GM18858 (cell line): ENCODE measurements around the gene ITGA7.

Experiments
- ATAC-seq: cut with Tn5 transposase; IDR thresholded peaks from one replicate; pipeline ENCODE4 v1.9.1; 2021; ENCODE audit not compliant: unreplicated experiment

ITGA7 gene

DNA sequence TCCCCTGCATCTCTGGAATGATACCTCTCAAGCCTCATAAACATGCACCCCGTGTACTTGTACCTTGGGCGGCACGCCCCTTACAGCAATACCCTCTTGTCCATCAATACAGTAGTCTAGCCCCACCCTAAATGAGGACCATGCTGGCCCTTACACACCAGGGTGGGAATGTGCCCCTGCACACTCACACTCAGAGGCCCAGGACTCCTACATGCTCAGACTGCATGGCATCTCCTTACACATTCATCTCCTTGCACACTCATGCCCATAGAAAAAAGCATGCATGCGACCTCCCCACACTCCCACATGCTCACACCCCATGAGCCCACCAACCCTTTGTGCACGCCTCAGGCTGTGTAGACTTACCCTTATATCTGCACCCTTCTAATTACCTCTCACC lies 22.0 kb downstream of the ITGA7 start:
- no peak for ATAC-seq

DNA sequence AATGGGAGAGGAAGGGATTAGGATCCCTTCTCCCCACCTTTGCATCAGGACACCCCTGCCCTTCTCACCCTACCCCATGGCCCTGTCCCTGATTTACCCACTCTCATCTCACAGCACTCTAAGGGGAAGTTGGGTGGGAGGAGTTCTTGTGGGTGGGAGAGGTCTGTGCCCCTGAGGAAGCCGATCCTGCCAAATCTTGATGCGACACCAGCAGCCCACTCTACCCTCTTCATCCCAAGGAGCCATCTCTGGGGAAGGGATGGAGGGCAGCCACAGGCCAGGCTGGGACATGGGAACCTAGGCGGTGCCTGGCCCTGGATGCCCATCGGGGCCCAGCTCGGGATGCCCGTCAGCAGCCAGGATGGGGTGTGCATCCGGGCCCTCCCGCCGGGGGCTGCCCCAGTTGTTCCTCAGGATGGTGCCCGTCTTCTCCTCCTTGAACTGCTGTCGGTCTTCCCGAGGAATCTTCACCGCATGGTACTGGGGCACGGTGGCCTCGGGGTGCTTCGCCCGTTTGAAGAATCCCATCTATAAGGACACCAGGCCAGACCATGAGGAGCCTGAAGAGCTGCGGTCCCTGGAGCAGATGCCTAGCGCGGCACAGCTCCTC lies 22.8 kb downstream of the ITGA7 start:
- no peak for ATAC-seq

DNA sequence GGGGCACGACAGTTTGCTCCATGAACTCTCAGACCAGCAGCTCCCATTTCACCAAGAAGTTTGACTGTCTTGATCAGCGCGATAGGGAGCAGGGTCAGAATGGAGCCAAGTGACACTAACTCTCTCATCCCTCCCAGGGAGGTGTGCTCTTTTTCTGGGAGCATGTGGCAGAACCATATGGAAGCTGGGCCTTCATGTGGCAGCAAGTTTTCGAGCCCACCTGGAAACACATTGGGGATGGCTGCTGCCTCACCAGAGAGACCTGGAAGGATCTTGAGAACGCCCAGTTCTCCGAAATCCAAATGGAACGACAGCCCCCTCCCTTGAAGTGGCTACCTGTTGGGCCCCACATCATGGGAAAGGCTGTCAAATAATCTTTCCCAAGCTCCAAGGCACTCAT lies 24.0 kb downstream of the ITGA7 start:
- ATAC-seq, result no peak

DNA sequence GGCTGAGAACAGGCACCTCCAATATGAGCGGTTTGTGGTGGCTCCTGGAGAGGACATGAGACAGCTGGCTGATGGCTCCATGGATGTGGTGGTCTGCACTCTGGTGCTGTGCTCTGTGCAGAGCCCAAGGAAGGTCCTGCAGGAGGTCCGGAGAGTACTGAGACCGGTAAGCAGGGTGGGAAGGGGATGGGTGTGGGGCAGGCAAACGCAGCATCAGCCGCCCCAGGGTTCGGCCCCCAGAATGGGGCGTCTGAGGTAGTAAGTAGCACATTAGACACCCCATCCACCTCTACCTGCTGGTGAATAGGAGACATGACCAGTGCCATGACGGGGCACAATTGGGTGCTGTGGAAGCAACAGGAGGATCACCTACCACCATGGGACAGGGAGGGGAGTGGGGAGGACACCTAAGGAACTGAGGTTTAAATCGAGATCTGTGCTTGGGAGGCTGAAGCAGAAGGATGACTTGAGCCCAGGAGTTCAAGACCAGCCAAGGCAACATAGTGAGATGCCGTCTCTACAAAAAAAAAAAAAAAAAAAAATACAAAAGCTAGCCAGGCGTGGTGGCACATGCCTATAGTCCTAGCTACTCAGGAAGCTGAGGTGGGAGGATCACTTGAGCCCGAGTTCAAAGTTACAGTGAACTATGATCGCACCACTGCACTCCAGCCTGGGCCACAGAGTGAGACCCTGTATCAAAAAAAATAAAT lies 25.5 kb downstream of the ITGA7 start:
- ATAC-seq, result no peak

DNA sequence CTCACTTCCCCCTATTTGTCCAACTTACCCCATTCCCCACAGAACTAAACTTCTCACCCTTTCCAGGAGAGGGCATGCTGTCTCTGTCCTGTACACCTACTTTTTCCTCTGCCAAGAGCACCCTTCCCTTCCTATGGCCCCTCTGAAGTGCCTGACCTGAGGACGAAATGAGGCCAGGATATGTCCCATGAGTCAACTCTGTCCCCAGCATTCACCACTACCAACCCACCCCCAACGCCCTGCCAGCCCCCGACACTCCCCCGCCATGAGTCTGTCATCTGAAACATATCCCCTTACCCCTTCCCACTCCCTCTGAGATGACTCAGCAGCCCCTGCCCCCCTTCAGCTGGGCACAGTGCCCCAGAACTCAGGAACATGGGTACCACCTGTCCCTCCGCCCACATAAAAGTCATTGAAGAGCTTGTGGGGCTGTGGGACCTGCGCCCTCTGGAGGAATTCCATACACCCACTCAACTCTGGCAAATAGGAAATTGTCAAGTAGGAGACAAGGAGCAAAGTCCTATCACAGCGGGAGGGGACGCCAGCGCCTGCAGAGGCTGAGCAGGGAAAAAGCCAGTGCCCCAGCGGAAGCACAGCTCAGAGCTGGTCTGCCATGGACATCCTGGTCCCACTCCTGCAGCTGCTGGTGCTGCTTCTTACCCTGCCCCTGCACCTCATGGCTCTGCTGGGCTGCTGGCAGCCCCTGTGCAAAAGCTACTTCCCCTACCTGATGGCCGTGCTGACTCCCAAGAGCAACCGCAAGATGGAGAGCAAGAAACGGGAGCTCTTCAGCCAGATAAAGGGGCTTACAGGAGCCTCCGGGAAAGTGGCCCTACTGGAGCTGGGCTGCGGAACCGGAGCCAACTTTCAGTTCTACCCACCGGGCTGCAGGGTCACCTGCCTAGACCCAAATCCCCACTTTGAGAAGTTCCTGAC lies 26.3 kb downstream of the ITGA7 start:
- ATAC-seq, result no peak

DNA sequence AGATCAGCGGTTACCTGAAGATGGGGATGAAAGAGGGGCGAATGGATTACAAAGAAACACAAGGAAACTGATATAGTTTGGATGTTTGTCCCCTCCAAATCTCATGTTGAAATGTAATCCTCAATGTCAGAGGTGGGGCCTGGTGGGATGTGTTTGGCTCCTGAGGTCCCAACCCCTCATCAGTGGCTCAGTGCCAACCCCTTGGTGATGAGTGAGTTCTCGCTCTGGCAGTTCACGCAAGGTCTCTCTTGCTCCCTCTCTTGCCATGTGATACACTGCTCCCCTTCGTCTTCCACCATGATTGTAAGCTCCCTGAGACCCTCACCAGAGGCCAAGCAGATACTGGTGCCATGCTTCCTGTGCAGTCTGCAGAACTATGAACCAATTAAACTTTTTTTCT lies 28.0 kb downstream of the ITGA7 start:
- no peak for ATAC-seq

DNA sequence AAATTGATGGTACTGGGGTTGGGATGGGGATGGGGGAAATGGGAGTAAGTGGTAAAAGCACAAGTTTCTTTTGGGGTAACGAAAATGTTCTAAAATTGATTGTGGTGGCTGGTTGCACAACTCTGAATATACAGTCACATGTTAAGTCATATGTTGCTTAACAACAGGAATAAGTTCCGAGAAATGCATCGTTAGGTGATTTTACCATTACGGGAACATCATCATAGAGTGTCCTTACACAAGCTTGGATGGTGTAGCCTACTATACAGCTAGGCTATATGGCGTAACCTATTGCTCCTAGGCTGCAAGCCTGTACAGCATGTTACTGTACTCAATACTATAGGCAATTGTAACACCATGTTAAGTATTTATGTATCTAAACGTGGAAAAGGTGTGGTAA lies 31.0 kb downstream of the ITGA7 start:
- ATAC-seq, result no peak

DNA sequence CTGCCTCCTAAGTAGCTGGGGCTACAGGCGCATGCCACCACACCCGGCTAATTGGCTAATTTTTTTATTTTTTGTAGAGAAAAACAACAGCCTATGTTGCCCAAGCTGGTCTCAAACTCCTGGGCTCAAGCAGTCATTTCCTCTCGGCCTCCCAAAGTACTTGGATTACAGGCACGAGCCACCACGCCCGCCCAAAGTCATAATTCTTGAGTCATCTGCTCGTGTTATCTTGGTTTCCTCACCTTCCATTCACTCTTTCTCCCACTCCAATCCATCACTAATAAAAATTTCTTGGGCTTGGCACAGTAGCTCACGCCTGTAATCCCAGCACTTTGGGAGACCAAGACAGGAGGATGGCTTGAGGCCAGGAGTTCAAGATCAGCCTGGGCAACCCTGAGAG lies 32.0 kb downstream of the ITGA7 start:
- ATAC-seq, result no peak

DNA sequence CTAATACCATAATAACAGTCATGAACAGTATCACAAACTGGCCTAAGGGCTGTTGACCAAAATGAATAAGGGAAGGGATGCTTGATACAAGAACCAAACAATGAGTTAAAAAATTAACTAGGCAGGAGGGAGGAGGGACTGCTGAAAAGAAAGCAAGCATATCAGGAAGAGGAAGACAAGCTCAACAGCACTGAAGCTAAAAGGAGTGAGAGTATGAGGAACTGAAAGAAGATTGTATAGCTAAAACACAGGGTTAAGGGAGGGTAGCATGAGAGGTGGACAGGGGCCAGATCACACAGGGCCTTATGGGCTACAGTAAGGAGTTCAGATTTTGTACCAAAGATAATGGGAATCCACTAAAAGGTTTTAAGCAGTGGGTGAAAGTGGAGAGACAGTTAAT lies 34.1 kb downstream of the ITGA7 start:
- ATAC-seq, result peak; percentile 99

DNA sequence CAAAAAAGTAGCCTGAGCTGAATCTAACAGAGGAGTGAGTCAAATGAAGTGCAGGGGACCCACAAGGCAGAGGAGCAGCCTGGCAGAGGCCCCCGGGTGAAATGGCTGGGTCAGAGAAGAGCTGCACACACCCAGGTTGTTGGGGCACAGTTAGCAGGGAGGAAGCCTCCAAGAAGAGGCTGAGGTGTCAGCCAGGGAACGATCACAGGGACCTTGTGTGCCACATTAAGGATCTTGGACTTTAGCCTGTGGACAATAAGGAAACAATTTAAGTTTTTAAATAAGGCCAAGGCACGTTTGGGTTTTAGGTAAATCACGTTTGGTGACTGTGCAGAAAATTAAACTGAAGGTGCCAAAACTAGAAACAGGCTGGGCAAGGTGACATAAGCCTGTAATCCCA lies 36.0 kb downstream of the ITGA7 start:
- no peak for ATAC-seq

DNA sequence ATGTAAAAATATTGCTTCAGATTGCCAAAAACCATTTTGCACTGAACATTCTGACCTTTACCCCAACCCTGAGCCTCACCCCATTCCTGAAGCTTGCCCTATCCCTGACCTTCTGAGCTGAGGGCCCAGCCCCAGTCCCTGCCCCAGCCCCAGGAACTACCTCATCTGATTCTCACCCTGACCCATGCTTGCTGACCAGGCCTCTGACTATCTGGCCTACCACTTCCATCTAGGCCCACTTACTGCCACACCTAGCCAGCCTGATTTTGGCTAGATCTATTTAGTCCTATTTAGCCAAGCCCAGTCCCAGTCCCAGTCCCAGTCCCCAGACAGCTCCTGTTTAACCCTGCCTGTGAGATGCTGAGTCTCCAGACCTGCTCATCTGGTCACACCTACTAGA lies 37.4 kb downstream of the ITGA7 start:
- ATAC-seq, result no peak

DNA sequence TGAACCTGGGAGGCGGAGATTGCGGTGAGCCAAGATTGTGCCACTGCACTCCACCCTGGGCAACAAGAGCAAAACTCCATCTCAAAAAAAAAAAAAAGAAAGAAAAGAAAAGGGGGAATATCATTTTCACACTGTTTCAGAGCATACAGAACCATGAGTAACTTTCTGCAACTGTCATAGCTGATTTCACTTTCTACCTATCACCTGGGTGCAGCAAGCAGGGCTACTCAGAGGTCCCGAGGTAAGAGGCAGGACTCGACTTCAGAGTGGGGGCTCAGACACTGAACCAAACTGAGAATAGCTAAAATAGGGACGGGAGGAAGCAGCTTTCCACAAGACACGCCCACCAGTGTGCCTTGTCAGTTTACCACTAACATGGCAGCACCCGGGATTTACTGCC lies 41.2 kb downstream of the ITGA7 start:
- ATAC-seq, result no peak

DNA sequence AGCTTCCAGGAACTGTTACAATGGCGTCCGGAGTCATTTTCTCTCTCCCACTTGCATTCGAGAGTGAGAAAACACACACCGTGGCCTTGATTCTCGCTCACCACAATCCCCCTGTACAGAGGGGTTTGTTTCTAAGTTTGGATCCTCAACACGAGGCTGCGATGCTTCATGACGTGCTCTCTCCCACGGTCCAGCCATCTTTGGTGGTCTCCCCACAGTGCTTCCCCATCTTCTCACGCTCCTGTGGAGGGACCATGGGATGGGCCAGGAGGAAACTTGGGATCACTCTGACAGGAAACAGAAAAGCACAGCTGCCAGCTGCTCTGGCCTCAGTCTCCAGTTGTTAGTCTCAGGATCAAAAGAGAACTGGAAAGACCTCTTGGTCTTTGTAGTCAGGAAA lies 42.9 kb downstream of the ITGA7 start:
- ATAC-seq, result no peak

DNA sequence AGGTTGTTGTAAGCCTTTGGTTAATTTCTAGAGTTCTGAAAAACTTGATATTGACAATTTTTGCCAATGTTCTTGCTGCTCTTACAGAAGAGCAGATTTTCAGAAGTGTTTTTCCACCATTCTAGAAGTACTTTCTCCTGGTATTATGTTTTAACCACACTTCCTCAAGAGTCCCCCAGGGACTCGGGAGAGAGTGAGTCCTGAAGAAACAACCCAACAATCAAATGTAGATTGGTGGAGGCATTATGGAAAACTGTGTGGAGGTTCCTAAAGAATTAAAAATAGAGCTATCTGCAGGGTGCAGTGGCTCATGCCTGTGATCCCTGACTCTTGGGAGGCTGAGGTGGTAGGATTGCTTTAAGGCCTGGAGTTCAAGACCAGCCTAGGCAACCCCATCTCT lies 44.3 kb downstream of the ITGA7 start:
- no peak for ATAC-seq

DNA sequence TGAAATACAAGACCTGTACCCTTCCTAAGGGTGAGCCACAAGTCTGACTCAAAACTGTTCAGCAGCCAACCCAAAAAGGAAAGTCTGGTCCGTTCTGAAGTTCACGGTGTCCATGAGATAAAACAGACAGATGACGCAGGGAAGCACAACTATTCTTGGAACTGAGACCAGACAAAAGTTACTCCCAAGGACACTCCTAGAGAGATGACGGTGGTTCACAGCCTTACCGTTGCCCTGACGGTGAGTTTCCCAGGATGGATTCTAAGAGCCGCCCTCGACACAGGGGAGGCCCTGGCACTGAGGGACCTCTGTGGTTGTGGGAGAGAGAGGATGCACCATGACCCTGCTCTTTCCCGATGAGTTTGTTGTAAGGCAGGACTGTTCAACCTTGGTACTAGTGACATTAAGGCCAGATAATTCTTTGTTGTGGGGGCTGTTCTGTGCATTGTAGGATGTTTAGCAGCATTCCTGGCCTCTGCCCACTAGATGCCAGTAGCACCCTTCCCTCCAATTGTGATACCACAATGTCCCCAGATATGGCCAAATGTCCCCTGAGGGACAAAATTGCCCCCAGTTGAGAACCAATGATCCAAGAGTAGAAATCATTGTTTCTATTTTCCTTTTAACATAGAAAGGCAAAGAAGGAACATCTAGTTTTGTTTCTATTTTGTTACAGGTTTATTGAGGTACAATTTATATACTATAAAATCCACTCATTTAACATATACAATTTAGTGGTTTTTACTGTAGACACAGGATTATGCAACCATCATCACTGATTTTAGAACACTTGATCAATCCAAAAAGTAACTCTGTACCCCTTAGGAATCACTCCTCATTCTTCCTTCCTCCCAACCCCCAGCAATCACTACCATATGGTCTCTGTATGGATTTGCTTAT lies 48.0 kb downstream of the ITGA7 start:
- ATAC-seq, result no peak

DNA sequence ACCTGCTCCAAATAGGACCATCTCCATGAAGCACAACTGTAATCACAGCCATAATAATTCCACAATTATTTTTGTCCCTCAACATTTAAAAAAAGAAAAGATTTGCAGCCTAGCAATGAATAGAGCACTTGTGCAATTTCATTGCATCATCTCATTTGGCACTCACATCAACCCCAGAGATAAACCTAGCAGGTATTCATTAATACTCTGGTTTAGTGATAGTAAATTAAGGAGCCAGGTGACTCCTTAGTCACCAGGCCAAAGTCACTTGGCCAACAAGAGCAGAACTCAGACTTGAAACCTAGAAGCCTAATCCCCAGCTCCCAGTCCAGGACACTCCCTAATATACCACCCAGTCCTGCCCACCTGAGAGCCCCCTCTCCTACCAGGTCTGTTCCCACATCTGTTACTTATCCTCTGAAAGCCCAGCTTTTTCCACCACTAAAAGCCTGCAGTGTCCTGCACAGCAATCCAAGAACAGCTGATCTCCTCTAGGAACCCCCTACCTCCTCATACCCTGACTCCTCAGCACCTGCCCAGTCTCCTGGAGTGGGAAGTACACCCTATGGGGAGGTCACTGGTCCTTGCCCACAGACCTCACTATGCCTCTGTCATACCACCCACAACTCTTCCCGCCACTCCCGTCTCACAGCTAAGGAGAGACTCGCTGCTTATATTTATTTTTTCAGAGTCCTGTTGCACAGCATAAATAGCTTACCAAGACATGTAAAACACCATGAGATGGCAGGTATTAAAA lies 48.9 kb downstream of the ITGA7 start:
- no peak for ATAC-seq

DNA sequence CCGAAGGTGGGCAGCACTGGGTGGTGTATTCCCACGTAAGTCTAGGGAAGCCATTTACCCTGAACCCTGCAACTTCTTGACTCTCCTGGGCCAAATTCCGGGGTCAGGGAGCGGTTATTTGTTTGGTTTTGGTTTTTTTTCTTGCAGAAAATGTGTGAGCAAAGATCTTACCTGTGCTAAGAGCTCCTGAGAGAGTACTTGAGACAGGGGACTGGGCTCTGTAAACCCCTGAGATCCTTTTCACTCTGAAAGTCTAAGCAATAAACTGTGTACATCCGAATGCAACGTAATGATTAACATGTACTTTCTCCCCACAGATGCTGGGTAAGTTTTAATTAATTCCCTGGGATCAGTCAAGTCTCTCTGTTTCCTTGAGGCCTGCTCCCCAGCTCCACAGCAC lies 49.5 kb downstream of the ITGA7 start:
- ATAC-seq, result no peak

DNA sequence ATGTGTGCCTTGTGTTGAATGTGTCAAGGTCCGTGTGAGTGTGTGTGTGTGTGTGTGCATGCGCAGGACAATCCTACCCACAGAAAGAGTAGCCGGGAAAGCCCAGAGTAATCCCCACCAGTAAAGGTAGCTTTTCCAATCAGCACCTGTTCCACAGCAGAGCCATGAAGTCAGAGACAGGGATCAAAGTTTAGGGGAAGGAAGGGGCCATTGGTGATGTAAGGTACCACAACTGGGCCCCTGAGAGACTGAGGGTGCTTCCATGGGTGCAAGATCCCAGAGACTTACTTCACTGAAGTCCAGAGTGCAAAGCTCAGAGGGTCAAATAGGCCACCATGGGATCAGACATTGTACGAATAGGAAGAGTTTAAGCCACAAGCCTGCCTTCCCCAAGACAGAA lies 50.5 kb downstream of the ITGA7 start:
- no peak for ATAC-seq

DNA sequence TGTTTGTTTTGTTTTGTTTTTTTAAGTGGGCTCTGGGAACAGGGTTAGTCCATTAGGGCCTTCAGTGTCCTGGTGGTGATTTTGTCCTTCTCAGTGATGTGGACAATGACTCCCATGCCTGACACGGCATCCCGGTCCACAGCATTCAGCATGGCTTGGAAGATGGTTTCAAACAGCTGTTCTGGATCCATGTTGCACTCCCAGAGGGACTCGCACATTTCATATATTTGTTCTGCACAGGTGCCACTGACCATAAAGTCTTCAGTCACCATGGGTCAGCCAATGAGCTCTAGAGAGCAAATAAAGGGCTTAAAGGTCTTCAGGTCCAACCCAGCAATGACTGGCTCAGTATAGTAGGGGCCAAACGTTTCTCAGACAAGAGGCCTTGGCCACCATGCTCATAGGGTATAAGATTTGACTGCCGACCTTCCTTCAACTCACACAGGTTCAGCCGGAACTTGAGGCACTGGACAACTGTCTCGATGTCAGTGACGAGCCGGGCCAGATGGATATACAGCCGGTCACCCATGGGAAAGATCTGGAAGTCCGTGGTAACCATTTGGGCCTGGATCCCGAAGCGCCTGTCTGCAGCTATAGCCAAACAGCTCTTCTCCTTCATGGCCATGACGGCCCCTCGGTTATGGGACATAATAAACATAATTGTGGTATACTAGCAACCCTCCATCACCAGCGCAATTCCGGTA lies 53.0 kb downstream of the ITGA7 start:
- no peak for ATAC-seq

DNA sequence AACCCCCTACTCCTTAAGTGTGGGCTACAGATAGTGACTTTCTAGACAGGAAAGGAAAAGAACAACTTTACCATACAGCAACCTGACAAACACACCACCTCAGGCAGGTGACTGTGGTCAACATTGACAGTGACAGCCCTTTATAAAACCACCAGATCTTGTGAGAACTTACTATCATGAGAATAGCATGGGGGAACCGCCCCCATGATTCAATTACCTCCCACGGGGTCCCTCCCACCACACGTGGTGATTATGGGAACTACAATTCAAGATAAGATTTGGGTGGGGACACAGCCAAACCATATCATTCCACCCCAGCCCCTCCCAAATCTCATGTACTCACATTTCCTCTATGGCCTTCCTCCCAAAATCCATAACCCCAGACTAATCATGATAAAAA lies 54.7 kb downstream of the ITGA7 start:
- no peak for ATAC-seq
